Psoas muscle (tissue), 8 donors: ENCODE measurements around the gene PMPCA. TPM values are rescaled to one million over a fixed set of nuclear protein-coding genes. Genes with fewer than 3 reads are reported as not detected.

Experiments
- ATAC-seq, 4 donors: fragments of 200-7000 bp; cut with Tn5 transposase; one replicate each; pipeline ENCODE4 v1.9.1; 2020; ENCODE audit warnings: moderate library complexity in 3 of 4, mild to moderate bottlenecking in 2 of 4
- DNase-seq, 2 donors: peaks; one replicate each; pipeline ENCODE4 v3.0.0-alpha.2; 2020
- H3K27ac ChIP-seq: fragments of 200-600 bp; one replicate; pipeline ENCODE4 v1.8.0; 2022
- H3K27me3 ChIP-seq, 3 donors: fragments of 200-600 bp in 1 of 3; one replicate each; pipeline versions ENCODE4 v1.6.1 to v1.8.0; 2013 to 2022; ENCODE audit warnings: low read length in 2 of 3, mild to moderate bottlenecking in 2 of 3, moderate library complexity in 1 of 3; ENCODE audit not compliant: insufficient read depth in 3 of 3
- H3K36me3 ChIP-seq, 2 donors: fragments of 200-600 bp in 1 of 2; one replicate each; pipeline versions ENCODE4 v1.6.1 to v1.8.0; 2013 to 2022; ENCODE audit warnings: low read depth in 1 of 2, mild to moderate bottlenecking in 1 of 2, moderate library complexity in 1 of 2; ENCODE audit not compliant: insufficient read depth in 1 of 2
- H3K4me1 ChIP-seq: fragments of 200-600 bp; one replicate; pipeline ENCODE4 v1.8.0; 2022
- H3K4me3 ChIP-seq: fragments of 200-600 bp; one replicate; pipeline ENCODE4 v1.8.0; 2022; ENCODE audit warnings: mild to moderate bottlenecking
- H3K9me3 ChIP-seq: fragments of 200-600 bp; one replicate; pipeline ENCODE4 v1.8.0; 2022
- WGBS, 3 donors: extraction: QIAGEN DNeasy Blood & Tissue Kit; methylation state at CpG; one replicate each; pipeline versions ENCODE4 v1.1.6 to v1.1.7; 2013; 5-methylcytosine and 5-hydroxymethylcytosine counted together
- intact Hi-C, 2 donors: fragments of 100-400 bp; cut with DNase I; formaldehyde crosslinking; loops; one replicate each; pipeline versions ENCODE4 v1.11.0 to v1.14.2; 2022
- polyA plus RNA-seq, 3 donors: library from polyadenylated mRNA; stranded (reverse); fragments of 200-250 nt; gene quantifications; one replicate each; pipeline ENCODE4 v1.2.3, GENCODE V29; 2013
- total RNA-seq, 4 donors: library from RNA; stranded (reverse); fragmentation: NEBNext Ultra II Directional in 2 of 4; extraction: Animal tissue kit (Norgen Biotek cat#: 25700) in 2 of 4; gene quantifications; one replicate each; pipeline versions ENCODE4 v1.2.1 to v1.2.4, GENCODE V29; 2021 to 2023
- TF ChIP-seq, protein P1 (sequence below): fragments of 200-600 bp; IDR thresholded peaks from one replicate; pipeline ENCODE4 v1.8.0; 2022; ENCODE audit warnings: antibody characterized with exemption
- donor health status: healthy with polysubstance abuse.
- donor health status: DM: no; HTN: no; CAD: no; lungs with moderate emphysema.
- donor health status: Bipolar disorder and iron deficiency.
- donor health status: healthy.
- donor health status: DM: yes; HTN: yes; CAD: no.
- donor health status: DM: no; HTN: no; CAD: no.
- donor health status: DM: no; HTN: no; CAD: no.
- donor health status: DM: yes; HTN: yes; CAD: no.

The PMPCA gene
- total and polyA plus RNA-seq, 7 donors = 42.4 to 116 (median 63.6) TPM

DNA sequence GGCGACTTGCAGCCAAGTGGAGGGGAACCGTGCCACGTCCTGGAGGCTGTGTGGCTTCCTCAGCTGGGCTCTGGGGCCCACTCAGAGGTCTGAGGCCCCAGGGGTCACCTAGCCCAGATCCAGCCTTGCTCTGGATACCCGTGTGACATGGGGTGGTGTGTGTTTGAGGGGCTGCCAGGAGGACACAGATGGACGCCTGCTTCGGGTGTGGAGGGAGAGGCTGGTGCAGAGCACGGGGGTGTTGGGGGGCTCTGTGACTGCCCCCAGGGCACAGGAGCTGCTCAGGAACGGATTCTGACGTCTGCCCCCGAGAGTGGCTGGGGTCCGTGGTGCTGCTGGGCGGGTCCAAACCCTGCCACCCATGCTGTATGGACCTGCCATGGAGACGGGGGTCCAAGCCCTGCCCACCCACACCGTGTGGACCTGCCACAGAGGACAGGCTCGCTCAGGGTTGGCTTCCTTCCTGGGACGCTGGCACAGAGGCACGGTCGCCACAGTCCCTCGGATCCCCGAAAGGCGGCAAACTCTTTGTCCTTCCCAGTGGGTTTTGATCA lies 18.7 kb downstream of the PMPCA start:
- TF ChIP-seq, protein P1, sequence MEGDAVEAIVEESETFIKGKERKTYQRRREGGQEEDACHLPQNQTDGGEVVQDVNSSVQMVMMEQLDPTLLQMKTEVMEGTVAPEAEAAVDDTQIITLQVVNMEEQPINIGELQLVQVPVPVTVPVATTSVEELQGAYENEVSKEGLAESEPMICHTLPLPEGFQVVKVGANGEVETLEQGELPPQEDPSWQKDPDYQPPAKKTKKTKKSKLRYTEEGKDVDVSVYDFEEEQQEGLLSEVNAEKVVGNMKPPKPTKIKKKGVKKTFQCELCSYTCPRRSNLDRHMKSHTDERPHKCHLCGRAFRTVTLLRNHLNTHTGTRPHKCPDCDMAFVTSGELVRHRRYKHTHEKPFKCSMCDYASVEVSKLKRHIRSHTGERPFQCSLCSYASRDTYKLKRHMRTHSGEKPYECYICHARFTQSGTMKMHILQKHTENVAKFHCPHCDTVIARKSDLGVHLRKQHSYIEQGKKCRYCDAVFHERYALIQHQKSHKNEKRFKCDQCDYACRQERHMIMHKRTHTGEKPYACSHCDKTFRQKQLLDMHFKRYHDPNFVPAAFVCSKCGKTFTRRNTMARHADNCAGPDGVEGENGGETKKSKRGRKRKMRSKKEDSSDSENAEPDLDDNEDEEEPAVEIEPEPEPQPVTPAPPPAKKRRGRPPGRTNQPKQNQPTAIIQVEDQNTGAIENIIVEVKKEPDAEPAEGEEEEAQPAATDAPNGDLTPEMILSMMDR = no peak
- Histone ChIP-seq H3K27me3 (no peaks in the 10 kb centered on the region), H3K36me3 (peaks cover 0 to 75% of the 10 kb centered on the region in 2 donors), H3K27ac (no peak overlapping the region), H3K4me3 (no peak overlapping the region), H3K9me3 (no peaks in the 10 kb centered on the region), H3K4me1 (no peaks in the 10 kb centered on the region)
- intact Hi-C loops = no loop called here
- WGBS, 3 donors = 78 to 85% (median 82%) methylated on average over 21 of the region's 21 CpGs
- ATAC-seq (peak in 1 of 4 donors; percentile 10), DNase-seq (no peak)

DNA sequence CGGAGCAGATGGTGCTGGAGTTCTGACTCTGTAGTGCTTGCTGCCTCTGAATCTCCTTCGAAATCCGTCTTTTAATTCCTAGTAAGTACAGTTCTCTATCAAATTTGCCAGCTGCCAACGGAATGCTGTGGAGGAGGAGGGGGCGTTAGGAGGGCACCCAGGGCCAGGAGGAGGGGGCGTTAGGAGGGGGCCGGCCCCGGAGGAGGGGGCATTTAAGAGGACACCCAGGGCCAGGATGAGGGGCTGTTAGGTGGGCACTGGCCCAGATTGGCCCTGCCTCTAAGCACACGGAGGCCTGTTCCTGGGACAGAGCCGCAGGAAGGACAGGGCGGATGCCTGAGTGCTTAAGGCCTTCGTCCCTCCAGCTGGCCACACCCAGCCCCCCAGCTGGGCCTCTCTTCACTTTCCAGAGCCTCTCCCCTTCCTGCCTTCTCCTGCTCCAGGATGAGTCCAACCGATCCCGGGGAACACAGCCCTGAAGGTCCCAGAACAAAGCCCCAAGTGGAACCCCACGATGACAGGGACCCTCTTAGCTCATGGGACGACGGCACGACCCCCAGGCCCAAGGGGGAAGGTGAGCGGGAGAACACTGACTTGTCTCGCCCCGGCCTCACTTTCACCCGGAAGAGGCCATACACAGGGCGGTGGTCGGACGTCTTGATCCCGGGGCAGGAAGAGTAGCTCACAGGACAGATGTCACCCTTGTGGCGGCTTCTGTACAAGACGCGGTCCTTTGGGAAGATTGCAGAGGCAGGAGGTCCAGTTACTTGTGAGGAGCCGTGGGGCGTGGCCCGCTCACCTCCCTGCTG lies 19.4 kb downstream of the PMPCA start:
- WGBS, 3 donors = 70 to 78% (median 77%) methylated on average over 29 to 32 of the region's 32 CpGs
- intact Hi-C loops = no loop called here
- peaks cover 0 to 68% of the 10 kb centered on the region in 2 donors for H3K36me3 ChIP-seq
- no peak overlapping the region for H3K4me3 ChIP-seq
- no peaks in the 10 kb centered on the region for H3K9me3 ChIP-seq
- DNase-seq (no peak), ATAC-seq (peak in 2 of 4 donors; percentile 5 to 6)
- TF ChIP-seq, protein P1 = no peak
- no peaks in the 10 kb centered on the region for H3K4me1 ChIP-seq
- H3K27ac ChIP-seq = no peak overlapping the region
- H3K27me3 ChIP-seq = no peaks in the 10 kb centered on the region

DNA sequence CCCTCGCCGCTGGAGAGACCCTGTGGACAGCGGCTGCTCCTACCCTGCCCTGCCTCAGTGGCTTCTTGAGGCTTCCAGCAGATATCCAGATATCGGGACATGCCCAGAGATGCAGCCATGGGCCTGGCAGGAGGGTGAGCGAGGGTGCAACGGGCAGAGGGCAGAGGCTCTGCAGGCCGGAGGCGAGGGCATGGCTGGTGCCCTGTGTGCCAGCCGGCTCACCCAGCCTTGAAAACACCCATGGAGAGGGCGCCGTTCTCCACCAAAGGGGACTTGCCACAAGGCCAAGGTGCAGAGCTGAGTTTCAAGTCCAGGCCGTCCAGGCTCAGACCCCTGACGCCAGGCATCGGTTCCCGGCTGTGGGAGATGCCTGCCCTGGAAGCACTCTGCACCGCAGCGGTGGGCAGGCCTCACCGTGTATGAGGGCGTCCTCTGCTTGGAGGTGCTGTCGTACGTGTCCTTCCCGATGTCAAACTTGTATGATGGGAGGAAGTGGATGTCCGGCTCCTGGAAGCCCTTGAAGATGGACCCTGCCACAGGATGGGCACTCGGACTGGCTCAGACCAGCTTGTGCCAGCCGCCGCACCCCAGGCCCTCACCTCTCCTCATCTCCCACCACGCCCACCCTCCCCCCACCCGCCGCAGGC lies 20.3 kb downstream of the PMPCA start:
- DNase-seq (no peak), ATAC-seq (no peak)
- no peaks in the 10 kb centered on the region for H3K4me1 ChIP-seq
- no peak overlapping the region for H3K4me3 ChIP-seq
- H3K9me3 ChIP-seq = no peaks in the 10 kb centered on the region
- H3K27ac ChIP-seq = no peak overlapping the region
- H3K27me3 ChIP-seq = no peaks in the 10 kb centered on the region
- TF ChIP-seq, protein P1 = no peak
- intact Hi-C loops = no loop called here
- peaks cover 0 to 62% of the 10 kb centered on the region in 2 donors for H3K36me3 ChIP-seq
- WGBS, 3 donors = 90 to 92% (median 91%) methylated on average over 25 to 29 of the region's 29 CpGs

DNA sequence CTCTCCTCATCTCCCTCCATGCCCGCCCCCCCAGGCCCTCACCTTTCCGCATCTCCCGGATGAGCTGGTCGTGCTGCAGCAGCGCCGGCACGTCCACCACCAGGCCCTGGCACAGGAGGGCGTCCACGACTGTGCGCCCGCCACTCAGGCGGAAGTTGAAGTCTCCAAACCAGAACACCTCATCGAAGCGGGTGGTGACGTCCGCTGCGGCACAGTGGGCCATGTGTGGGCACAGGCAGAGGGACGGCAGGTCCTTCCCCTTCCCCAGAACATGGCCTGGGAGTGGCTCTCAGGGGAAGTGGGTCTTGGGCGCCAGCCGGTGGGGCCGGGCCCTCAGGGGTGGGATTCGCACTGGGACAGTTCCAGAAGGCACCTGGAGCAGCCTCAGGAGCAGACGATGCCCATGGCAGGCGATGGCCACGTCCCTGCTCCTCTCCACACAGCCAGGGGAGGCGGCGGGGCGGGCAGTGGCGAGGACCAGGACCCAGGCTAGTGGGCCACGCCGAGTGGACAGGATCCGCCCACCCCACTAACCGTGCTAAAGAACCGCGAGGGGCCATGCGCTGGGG lies 21.4 kb downstream of the PMPCA start:
- Histone ChIP-seq H3K4me1 (peaks cover 5% of the 10 kb centered on the region), H3K4me3 (no peak overlapping the region), H3K27me3 (no peaks in the 10 kb centered on the region), H3K27ac (no peak overlapping the region), H3K9me3 (no peaks in the 10 kb centered on the region), H3K36me3 (peaks cover 0 to 62% of the 10 kb centered on the region in 2 donors)
- TF ChIP-seq, protein P1 = no peak
- intact Hi-C loops = no loop called here
- 90 to 93% (median 93%) methylated on average over 35 to 36 of the region's 36 CpGs for WGBS, 3 donors
- DNase-seq (no peak), ATAC-seq (no peak)
